HepG2 (cell line): ENCODE results near the gene CLDN20. TPM values are rescaled to one million over a fixed set of nuclear protein-coding genes. Genes with fewer than 3 reads are reported as not detected.

ENCODE experiments used
- ATAC-seq: fragments of 200-7000 bp; cut with Tn5 transposase; 3 replicates; pipeline ENCODE4 v1.9.1; 2020; ENCODE audit warnings: mild to moderate bottlenecking, moderate library complexity
- BruUV-seq: library from RNA; stranded (reverse); fragments of 400-500 nt; replicated peaks from 2 replicates; lab custom pipeline; 2021; lab: Mats Ljungman, UMichigan
- CTCF ChIA-PET: fragments of 300-600 bp; formaldehyde crosslinking; extraction: SDS; loops from one replicate; lab custom pipeline; 2021; ENCODE audit warnings: low total read pairs, inconsistent platforms, low intra/inter-chr PET ratio; lab: Yijun Ruan, JAX
- POLR2A ChIA-PET: fragments of 350-600 bp; sonication (Branson Sonifier 250); formaldehyde crosslinking; loops from one replicate; lab custom pipeline; 2020; ENCODE audit warnings: antibody characterized with exemption, inconsistent platforms; lab: Yijun Ruan, JAX
- DNase-seq: peaks from one replicate; pipeline ENCODE4 v3.0.0-alpha.2; 2015; ENCODE audit warnings: low spot score
- FAIRE-seq: peaks from 3 replicates; lab custom pipeline; 2011; peaks lifted over from hg19 to GRCh38; lab: Jason Lieb, UNC
- H2AFZ ChIP-seq: one replicate; pipeline ENCODE4 v1.6.1; 2011; ENCODE audit warnings: low read length, inconsistent platforms
- H3K27ac ChIP-seq: fragments of 300-600 bp; 3 replicates; pipeline ENCODE4 v1.8.0; 2011; ENCODE audit warnings: mixed run types, mild to moderate bottlenecking, mixed read lengths, low read length, inconsistent platforms; ENCODE audit not compliant: insufficient read depth; ENCODE audit errors: extremely low read length
- H3K27me3 ChIP-seq, 2 experiments: fragments of 200-600 bp in 1 of 2; 2 replicates in 1 of 2; 3 replicates in 1 of 2; pipeline versions ENCODE4 v1.6.0 to v1.8.0; 2011; ENCODE audit warnings: low read length in 2 of 2, mild to moderate bottlenecking in 2 of 2, moderate library complexity in 2 of 2, inconsistent platforms in 1 of 2; ENCODE audit not compliant: insufficient read depth in 2 of 2, control insufficient read depth in 1 of 2
- H3K36me3 ChIP-seq, 2 experiments: fragments of 200-600 bp in 1 of 2; replicated peaks in 1 of 2; 2 replicates in 1 of 2; 3 replicates in 1 of 2; pipeline versions ENCODE4 v1.5.1 to v1.8.0; 2011; ENCODE audit warnings: low read length in 2 of 2, inconsistent platforms in 1 of 2; ENCODE audit not compliant: insufficient read depth in 2 of 2, control insufficient read depth in 1 of 2
- H3K4me1 ChIP-seq: 2 replicates; pipeline ENCODE4 v1.5.1; 2012; ENCODE audit warnings: low read length, inconsistent platforms; ENCODE audit not compliant: insufficient read depth
- H3K4me2 ChIP-seq: 2 replicates; pipeline ENCODE4 v1.6.0; 2011; ENCODE audit warnings: low read depth, low read length, inconsistent platforms
- H3K4me3 ChIP-seq, 3 experiments: fragments of 200-600 bp in 1 of 3; sonication (generic), shearing (Covaris generic) in 1 of 3; replicated peaks in 1 of 3; 2 replicates each; pipeline ENCODE4 v1.5.1; 2011 to 2016; ENCODE audit warnings: low read length in 3 of 3, inconsistent platforms in 2 of 3, low read depth in 2 of 3, mild to moderate bottlenecking in 2 of 3, control low read depth in 1 of 3, mixed read lengths in 1 of 3; ENCODE audit not compliant: insufficient read depth in 1 of 3
- H3K79me2 ChIP-seq: one replicate; pipeline ENCODE4 v1.6.1; 2011; ENCODE audit warnings: low read length, inconsistent platforms; ENCODE audit not compliant: insufficient read depth
- H3K9ac ChIP-seq: 2 replicates; pipeline ENCODE4 v1.6.0; 2011; ENCODE audit warnings: mild to moderate bottlenecking, low read depth, low read length, inconsistent platforms; ENCODE audit not compliant: insufficient read depth
- H3K9me3 ChIP-seq: 2 replicates; pipeline ENCODE4 v1.5.1; 2012; ENCODE audit warnings: mild to moderate bottlenecking, low read length
- H4K20me1 ChIP-seq: 2 replicates; pipeline ENCODE4 v1.6.0; 2011; ENCODE audit warnings: inconsistent platforms, mild to moderate bottlenecking, low read length, moderate library complexity; ENCODE audit not compliant: insufficient read depth
- ELF3 ChIP-seq: IDR thresholded peaks from 2 replicates; pipeline ENCODE4 v1.6.1; 2016; ENCODE audit warnings: missing genetic modification reagents, missing compliant biosample characterization
- HMG20B ChIP-seq: conservative IDR thresholded peaks from 2 replicates; pipeline ENCODE4 v1.6.1; 2016; ENCODE audit warnings: missing genetic modification reagents, missing compliant biosample characterization
- MEF2D ChIP-seq: sonication (generic); formaldehyde crosslinking; IDR thresholded peaks from 2 replicates; pipeline ENCODE4 v1.5.1; 2020; ENCODE audit warnings: mild to moderate bottlenecking, missing genetic modification reagents
- RBFOX2 ChIP-seq: fragments of 200-400 bp; formaldehyde crosslinking; IDR thresholded peaks from 2 replicates; pipeline ENCODE4 v1.6.1; 2017; ENCODE audit warnings: low read depth, mild to moderate bottlenecking, low read length
- RBM22 ChIP-seq: fragments of 200-400 bp; formaldehyde crosslinking; optimal IDR thresholded peaks from 2 replicates; pipeline ENCODE3; 2017; ENCODE audit warnings: mild to moderate bottlenecking, low read length, moderate library complexity
- ZNF205 ChIP-seq: IDR thresholded peaks from 2 replicates; pipeline ENCODE4 v1.6.1; 2018; ENCODE audit warnings: missing biosample characterization, missing genetic modification reagents
- WGBS: methylation state at CpG from one replicate; pipeline ENCODE4 v1.1.6; 2017; ENCODE audit warnings: low lambda C conversion rate; 5-methylcytosine and 5-hydroxymethylcytosine counted together
- in situ Hi-C: cut with HindIII; loops from 2 replicates; pipeline ENCODE4 v1.10.0; 2017; ENCODE audit warnings: low pct_unique_long_range_greater_than_20kb; ENCODE audit not compliant: extremely low pct_ligation_motif_present
- intact Hi-C: fragments of 100-400 bp; cut with micrococcal nuclease; formaldehyde crosslinking; loops from one replicate; pipeline ENCODE4 v1.10.0; 2022; ENCODE audit not compliant: unreplicated experiment
- polyA plus RNA-seq, 8 experiments: library from polyadenylated mRNA; depleted of rRNA in 3 of 8; stranded (reverse) in 7 of 8; unstranded in 1 of 8; fragments of >200 nt; fragmentation: Illumina TruSeq in 4 of 8; extraction: Trizol in 4 of 8; gene quantifications; 2 replicates each; pipeline versions ENCODE4 v1.2.1 to v1.2.3, GENCODE V29; 2011 to 2016; ENCODE audit warnings: low read depth in 4 of 8, missing spikeins in 1 of 8, mixed read lengths in 1 of 8; ENCODE audit not compliant: insufficient read depth in 1 of 8
- total RNA-seq, 5 experiments: library from RNA; depleted of rRNA; stranded (reverse); fragments of >200 nt; fragmentation: Illumina TruSeq; extraction: Trizol; gene quantifications; 2 replicates each; pipeline ENCODE4 v1.2.3, GENCODE V29; 2016; ENCODE audit warnings: low read depth in 1 of 5
- TF ChIP-seq, protein P1 (sequence below): sonication (generic); formaldehyde crosslinking; IDR thresholded peaks from 2 replicates; pipeline ENCODE4 v1.4.0; 2020; ENCODE audit warnings: mild to moderate bottlenecking, missing genetic modification reagents, borderline replicate concordance

The CLDN20 gene
- total and polyA plus RNA-seq, 2 of the 13 experiments (the other 11 are each of a cell fraction or from before 2014, with no cell fraction given) = not detected

DNA sequence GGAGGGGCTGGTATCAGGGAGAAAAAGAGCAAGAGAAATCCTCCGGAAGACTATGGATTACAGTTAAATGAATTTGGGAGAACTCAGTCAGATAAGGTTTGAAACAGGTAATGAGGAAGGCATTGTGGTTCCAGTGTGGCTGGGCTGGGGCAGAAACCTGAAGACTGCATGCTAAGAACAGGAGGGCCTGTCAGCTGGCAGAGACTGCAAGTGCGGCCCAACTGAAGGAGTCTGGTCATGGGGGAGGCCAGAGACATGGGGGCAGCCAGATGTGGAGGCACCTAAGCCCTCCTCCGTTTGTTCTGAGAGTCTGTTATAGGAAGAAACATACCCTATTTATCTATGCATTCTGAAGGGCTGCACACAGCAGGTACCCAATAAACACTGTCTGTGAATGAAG is 33.9 kb downstream of the CLDN20 start:
- ATAC-seq (no peak), DNase-seq (no peak), FAIRE-seq (no peak)
- H3K4me2 ChIP-seq = no peak overlapping the region
- POLR2A ChIA-PET = no interaction called here
- H3K4me3 ChIP-seq = no peak overlapping the region
- intact Hi-C loops = no loop called here
- BruUV-seq = no TSS peak
- no peak overlapping the region for H2AFZ ChIP-seq
- no peaks in the 10 kb centered on the region for H3K4me1 ChIP-seq
- peaks cover 20 to 83% of the 10 kb centered on the region in 2 experiments for H3K36me3 ChIP-seq
- TF ChIP-seq ELF3 (no peak), HMG20B (CRISPR knock-in tag) (no peak), RBM22 (peak; percentile 55), ZNF205 (no peak), RBFOX2 (0 out of 2 replicates have a peak, but pooled peaks have one; percentile 24), MEF2D (CRISPR knock-in tag) (no peak)
- TF ChIP-seq, protein P1, sequence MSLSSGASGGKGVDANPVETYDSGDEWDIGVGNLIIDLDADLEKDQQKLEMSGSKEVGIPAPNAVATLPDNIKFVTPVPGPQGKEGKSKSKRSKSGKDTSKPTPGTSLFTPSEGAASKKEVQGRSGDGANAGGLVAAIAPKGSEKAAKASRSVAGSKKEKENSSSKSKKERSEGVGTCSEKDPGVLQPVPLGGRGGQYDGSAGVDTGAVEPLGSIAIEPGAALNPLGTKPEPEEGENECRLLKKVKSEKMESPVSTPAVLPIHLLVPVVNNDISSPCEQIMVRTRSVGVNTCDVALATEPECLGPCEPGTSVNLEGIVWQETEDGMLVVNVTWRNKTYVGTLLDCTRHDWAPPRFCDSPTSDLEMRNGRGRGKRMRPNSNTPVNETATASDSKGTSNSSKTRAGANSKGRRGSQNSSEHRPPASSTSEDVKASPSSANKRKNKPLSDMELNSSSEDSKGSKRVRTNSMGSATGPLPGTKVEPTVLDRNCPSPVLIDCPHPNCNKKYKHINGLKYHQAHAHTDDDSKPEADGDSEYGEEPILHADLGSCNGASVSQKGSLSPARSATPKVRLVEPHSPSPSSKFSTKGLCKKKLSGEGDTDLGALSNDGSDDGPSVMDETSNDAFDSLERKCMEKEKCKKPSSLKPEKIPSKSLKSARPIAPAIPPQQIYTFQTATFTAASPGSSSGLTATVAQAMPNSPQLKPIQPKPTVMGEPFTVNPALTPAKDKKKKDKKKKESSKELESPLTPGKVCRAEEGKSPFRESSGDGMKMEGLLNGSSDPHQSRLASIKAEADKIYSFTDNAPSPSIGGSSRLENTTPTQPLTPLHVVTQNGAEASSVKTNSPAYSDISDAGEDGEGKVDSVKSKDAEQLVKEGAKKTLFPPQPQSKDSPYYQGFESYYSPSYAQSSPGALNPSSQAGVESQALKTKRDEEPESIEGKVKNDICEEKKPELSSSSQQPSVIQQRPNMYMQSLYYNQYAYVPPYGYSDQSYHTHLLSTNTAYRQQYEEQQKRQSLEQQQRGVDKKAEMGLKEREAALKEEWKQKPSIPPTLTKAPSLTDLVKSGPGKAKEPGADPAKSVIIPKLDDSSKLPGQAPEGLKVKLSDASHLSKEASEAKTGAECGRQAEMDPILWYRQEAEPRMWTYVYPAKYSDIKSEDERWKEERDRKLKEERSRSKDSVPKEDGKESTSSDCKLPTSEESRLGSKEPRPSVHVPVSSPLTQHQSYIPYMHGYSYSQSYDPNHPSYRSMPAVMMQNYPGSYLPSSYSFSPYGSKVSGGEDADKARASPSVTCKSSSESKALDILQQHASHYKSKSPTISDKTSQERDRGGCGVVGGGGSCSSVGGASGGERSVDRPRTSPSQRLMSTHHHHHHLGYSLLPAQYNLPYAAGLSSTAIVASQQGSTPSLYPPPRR (CRISPR knock-in tag) = no peak
- in situ Hi-C loops = no loop called here
- H3K27me3 ChIP-seq = no peaks in the 10 kb centered on the region
- WGBS = 95% methylated on average over 3 of the region's 3 CpGs
- H3K9me3 ChIP-seq = no peaks in the 10 kb centered on the region
- no peaks in the 10 kb centered on the region; the same call in 1 of the 2 replicates for H4K20me1 ChIP-seq
- CTCF ChIA-PET = no interaction called here
- H3K9ac ChIP-seq = no peak overlapping the region
- no peak overlapping the region for H3K27ac ChIP-seq
- peaks cover 13% of the 10 kb centered on the region for H3K79me2 ChIP-seq
